SJSA1 (cell line): ENCODE results near the gene CDKAL1. TPM values are rescaled to one million over a fixed set of nuclear protein-coding genes. Genes with fewer than 3 reads are reported as not detected.

Experiments
- DNase-seq, 2 experiments: peaks; one replicate each; pipeline ENCODE4 v3.0.0-alpha.2; 2015 to 2020; ENCODE audit warnings: low spot score in 2 of 2, low read depth in 1 of 2
- H3K27ac ChIP-seq: fragments of 250-450 bp; sonication (Bioruptor Pico); 2 replicates; pipeline ENCODE4 v1.5.1; 2020; ENCODE audit warnings: mild to moderate bottlenecking, moderate library complexity
- H3K27me3 ChIP-seq: fragments of 250-450 bp; sonication (Bioruptor Pico); replicated peaks from 2 replicates; pipeline ENCODE4 v1.5.1; 2020; ENCODE audit warnings: mild to moderate bottlenecking, moderate library complexity
- H3K36me3 ChIP-seq: fragments of 250-450 bp; sonication (Bioruptor Pico); 2 replicates; pipeline ENCODE4 v1.5.1; 2020; ENCODE audit warnings: mild to moderate bottlenecking
- H3K4me1 ChIP-seq: fragments of 250-450 bp; sonication (Bioruptor Pico); replicated peaks from 2 replicates; pipeline ENCODE4 v1.6.1; 2021; ENCODE audit warnings: mild to moderate bottlenecking
- H3K4me3 ChIP-seq: fragments of 250-450 bp; sonication (Bioruptor Pico); 2 replicates; pipeline ENCODE4 v1.5.1; 2020; ENCODE audit warnings: mild to moderate bottlenecking
- H3K9me3 ChIP-seq: fragments of 250-450 bp; sonication (Bioruptor Pico); replicated peaks from 2 replicates; pipeline ENCODE4 v1.5.1; 2020; ENCODE audit warnings: mild to moderate bottlenecking
- total RNA-seq: library from RNA; depleted of rRNA; stranded (reverse); fragments of >200 nt; shearing (Covaris generic); gene quantifications from 2 replicates; pipeline ENCODE4 v1.2.3, GENCODE V29; 2014

CDKAL1 gene
- total RNA-seq, 1 experiment from 2014 or later, result 25.7 TPM

DNA sequence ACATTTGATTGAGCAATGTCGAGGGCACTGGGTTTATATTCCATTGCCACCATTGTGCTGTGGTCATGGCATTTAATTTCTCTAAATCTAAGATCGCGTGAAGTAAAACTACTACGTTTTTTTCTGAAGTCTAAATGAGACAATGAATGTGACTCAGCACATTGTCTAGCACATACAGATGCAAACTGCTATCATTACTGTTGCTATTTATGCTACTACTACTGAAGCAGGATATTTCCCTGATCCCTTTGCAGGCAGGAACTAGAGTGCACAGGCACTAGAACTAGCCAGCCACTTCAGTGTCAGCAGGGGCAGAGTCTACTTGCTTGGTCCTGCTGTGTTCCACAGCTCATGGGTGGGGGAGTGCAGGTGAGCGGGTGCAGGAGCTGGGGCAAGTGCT, 449.7 kb downstream of the CDKAL1 start:
- no peaks in the 10 kb centered on the region for H3K9me3 ChIP-seq
- no peaks in the 10 kb centered on the region for H3K36me3 ChIP-seq
- no peak overlapping the region for H3K27ac ChIP-seq
- DNase-seq, result no peak
- no peak overlapping the region for H3K4me3 ChIP-seq
- H3K27me3 ChIP-seq, result no peaks in the 10 kb centered on the region
- peaks cover 4% of the 10 kb centered on the region; the same call in 1 of the 2 replicates for H3K4me1 ChIP-seq

DNA sequence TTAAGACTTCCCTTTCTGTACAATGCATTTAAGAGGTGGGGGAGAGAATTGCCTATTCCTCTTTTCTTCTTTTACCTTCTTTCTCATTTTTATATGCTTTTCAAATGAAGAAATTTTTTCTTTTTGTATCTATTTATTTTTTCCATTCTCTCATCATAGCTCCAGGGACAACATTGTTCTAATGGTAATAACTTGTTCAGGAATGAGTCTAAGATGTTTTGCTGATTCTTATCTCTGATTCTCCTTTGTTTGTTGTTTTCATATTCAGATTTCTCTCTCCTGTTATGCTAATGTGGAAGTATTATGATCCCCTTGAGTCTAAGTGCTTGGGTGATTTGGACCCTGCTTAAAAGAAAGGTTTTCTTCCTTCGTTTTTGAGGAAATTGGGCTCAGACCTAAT, 451.6 kb downstream of the CDKAL1 start:
- no peak overlapping the region for H3K27ac ChIP-seq
- peaks cover 4% of the 10 kb centered on the region; the same call in 1 of the 2 replicates for H3K4me1 ChIP-seq
- H3K27me3 ChIP-seq, result no peaks in the 10 kb centered on the region
- H3K4me3 ChIP-seq, result no peak overlapping the region
- H3K9me3 ChIP-seq, result no peaks in the 10 kb centered on the region
- DNase-seq, result no peak
- no peaks in the 10 kb centered on the region for H3K36me3 ChIP-seq

GRCh38 chr6:20991910-20992309, 457.7 kb downstream of the CDKAL1 start:
- Histone ChIP-seq H3K36me3 (no peaks in the 10 kb centered on the region; the same call in 1 of the 2 replicates), H3K27ac (no peak overlapping the region), H3K9me3 (no peaks in the 10 kb centered on the region), H3K27me3 (no peaks in the 10 kb centered on the region), H3K4me3 (no peak overlapping the region), H3K4me1 (peaks cover 6% of the 10 kb centered on the region)
- DNase-seq, result no peak

GRCh38 chr6:20996099-20996498, 461.8 kb downstream of the CDKAL1 start:
- no peak overlapping the region for H3K27ac ChIP-seq

GRCh38 chr6:20997143-20997769, 463.0 kb downstream of the CDKAL1 start:
- peak; percentile 60 to 70 for DNase-seq

More at GRCh38 chr6:20996099-20996498, 461.8 kb downstream of the CDKAL1 start:
- no peak for DNase-seq
- Histone ChIP-seq H3K36me3 (peaks cover 3% of the 10 kb centered on the region; the same call in 1 of the 2 replicates), H3K4me3 (no peak overlapping the region), H3K4me1 (peaks cover 28% of the 10 kb centered on the region), H3K9me3 (no peaks in the 10 kb centered on the region), H3K27me3 (no peaks in the 10 kb centered on the region)

DNA sequence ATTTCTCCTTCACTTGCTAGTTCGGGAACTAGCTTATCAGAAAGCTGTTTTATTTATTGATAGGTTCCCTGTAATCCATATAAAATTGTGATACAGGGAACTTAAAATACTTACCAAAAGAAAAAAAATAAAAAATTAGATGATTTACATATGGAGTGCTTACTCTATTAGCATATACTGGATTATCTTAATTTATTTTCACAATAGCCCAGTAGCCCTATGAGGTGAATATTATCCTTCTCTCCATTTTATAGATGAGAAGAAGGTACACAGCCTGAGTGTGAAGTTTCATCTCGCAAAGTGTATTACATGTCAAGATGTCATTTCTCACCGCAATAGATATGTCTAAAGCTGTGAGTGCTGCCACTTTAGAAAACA, 463.5 kb downstream of the CDKAL1 start:
- Histone ChIP-seq H3K4me1 (peaks cover 28% of the 10 kb centered on the region), H3K27ac (peak overlapping the region; percentile 26), H3K9me3 (no peaks in the 10 kb centered on the region), H3K27me3 (no peaks in the 10 kb centered on the region), H3K4me3 (no peak overlapping the region), H3K36me3 (peaks cover 3% of the 10 kb centered on the region; the same call in 1 of the 2 replicates)
- DNase-seq, result no peak

More at GRCh38 chr6:20997143-20997769, 463.0 kb downstream of the CDKAL1 start:
- Histone ChIP-seq H3K4me3 (no peak overlapping the region), H3K27ac (peak overlapping the region; percentile 26), H3K36me3 (peaks cover 3% of the 10 kb centered on the region; the same call in 1 of the 2 replicates), H3K27me3 (no peaks in the 10 kb centered on the region), H3K4me1 (peaks cover 28% of the 10 kb centered on the region), H3K9me3 (no peaks in the 10 kb centered on the region)

DNA sequence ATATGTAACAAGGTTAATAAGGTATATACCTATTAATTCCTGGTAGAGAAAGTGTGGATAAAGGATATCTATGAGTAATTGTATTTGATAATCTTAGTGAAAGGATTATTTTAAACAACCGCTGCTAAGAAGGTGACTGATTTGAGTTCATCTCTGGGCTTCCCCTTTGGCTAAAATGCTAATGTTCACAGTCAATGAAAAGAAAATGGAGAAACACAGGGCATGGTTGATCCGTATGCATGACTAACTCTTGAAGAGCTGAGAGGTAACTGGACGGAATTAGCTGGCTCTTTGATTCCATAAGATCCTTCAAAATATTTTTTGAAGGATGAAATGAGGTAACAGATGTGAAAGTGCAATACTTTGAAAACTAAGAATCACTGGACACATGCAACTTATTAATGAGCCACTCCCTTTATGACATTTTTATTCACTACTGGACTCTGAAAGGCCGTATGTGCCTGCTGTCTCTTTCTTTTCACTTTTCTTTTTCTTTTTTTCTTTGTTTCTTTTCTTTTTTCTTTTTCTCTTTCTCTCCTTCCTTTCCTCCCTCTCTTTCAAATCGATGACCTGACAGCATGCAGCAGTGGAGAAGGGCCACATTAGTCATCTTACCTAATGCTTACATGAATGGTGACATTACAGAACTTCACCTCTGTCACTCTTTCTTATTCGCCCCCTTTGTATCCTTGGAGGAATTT, 464.6 kb downstream of the CDKAL1 start:
- Histone ChIP-seq H3K27ac (no peak overlapping the region), H3K27me3 (no peaks in the 10 kb centered on the region), H3K4me1 (peaks cover 34% of the 10 kb centered on the region), H3K4me3 (no peak overlapping the region), H3K36me3 (peaks cover 3% of the 10 kb centered on the region; the same call in 1 of the 2 replicates), H3K9me3 (no peaks in the 10 kb centered on the region)
- no peak for DNase-seq

GRCh38 chr6:21000331-21000801, 466.1 kb downstream of the CDKAL1 start:
- Histone ChIP-seq H3K27me3 (no peaks in the 10 kb centered on the region), H3K4me3 (no peak overlapping the region), H3K36me3 (peaks cover 3% of the 10 kb centered on the region; the same call in 1 of the 2 replicates), H3K4me1 (peaks cover 42% of the 10 kb centered on the region), H3K9me3 (no peaks in the 10 kb centered on the region), H3K27ac (no peak overlapping the region)
- DNase-seq, result no peak

- DNase-seq, result no peak
- Histone ChIP-seq H3K27ac (no peak overlapping the region), H3K9me3 (no peaks in the 10 kb centered on the region), H3K36me3 (0 out of 2 replicates have a peak, but pooled peaks cover 3% of the 10 kb centered on the region), H3K27me3 (no peaks in the 10 kb centered on the region), H3K4me3 (no peak overlapping the region), H3K4me1 (peaks cover 48% of the 10 kb centered on the region)
These were observed 467.5 kb downstream of the CDKAL1 start for GRCh38 chr6:21001736-21002135.

DNA sequence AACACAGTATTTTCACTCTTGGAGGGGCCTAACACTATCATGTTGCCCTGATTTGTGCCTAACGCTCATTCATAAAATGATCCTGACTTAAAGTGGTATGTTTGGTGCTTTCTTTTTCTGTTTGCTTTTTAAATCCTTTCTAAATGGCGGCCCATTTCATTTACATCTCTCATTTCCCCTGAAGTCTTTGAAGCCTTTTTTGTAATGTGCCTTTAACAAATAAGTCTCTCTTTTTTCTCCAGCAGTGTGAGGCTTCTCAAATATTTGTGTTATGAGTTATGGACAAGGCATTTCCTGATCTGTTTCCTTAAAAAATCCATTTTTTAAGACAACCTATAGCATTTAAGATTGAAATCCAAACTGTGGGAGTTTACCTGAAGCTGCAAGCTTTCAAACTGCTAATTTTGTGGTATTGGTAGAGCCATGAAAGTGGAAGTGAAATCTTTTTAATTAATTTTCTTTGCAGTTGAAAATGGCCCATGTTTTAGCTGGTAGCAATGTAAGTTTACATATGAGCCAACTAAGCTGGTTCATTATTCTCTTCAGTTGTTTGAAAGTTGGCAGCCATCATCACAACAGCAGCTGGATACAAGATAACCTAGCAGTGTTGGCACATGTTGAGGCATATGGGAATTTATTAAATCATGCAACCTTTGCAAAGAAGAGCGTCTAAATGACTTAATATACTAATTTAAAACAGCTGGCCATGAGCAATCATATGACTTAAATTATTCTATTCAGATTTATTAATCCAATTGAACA, 469.7 kb downstream of the CDKAL1 start:
- Histone ChIP-seq H3K9me3 (no peaks in the 10 kb centered on the region), H3K36me3 (0 out of 2 replicates have a peak, but pooled peaks cover 3% of the 10 kb centered on the region), H3K27me3 (no peaks in the 10 kb centered on the region), H3K4me3 (no peak overlapping the region), H3K27ac (peak overlapping the region; percentile 65), H3K4me1 (peaks cover 27% of the 10 kb centered on the region)
- peak in 1 of 2 experiments; percentile 27 for DNase-seq

DNA sequence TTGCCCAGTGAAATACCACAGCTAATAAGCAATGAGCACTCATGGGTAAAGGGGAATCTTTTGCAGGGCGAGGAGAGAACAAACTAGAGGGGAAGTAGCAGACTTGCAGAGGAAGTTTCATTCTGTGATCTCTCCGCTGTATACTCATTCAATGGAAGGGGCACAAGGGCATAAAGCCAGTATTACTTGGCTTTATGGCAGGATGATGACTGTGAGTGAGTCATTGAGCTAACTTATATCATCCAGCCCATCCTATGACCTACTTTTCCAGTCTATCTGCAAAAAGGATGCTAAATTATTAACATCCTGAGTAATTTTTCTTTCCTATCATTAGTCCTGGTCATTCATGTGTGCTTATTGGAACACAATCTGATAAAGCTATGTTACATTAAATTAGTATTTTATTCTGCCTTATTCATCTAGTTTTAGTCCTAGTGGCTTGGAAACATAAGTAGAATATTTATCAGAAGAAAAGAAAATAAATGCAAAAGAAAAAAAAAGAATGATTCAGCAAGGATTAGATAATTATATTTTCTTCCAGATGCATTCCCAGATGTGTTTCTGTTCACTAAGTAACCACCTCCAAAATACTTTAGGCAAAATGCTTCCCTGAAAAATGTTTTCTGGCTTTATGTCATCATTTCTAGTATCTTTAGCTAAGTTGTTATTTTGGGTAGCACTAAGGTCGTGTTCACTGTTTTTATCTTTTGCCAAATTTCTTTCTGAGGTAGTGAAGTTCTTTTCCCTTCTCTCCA, 471.7 kb downstream of the CDKAL1 start:
- peak; percentile 46 to 56 for DNase-seq
- Histone ChIP-seq H3K27ac (no peak overlapping the region), H3K4me3 (no peak overlapping the region), H3K36me3 (no peaks in the 10 kb centered on the region), H3K27me3 (no peaks in the 10 kb centered on the region), H3K9me3 (no peaks in the 10 kb centered on the region), H3K4me1 (peaks cover 25% of the 10 kb centered on the region)

GRCh38 chr6:21019614-21020013, 485.4 kb downstream of the CDKAL1 start:
- no peak overlapping the region for H3K4me3 ChIP-seq
- H3K9me3 ChIP-seq, result no peaks in the 10 kb centered on the region
- H3K36me3 ChIP-seq, result no peaks in the 10 kb centered on the region
- no peak overlapping the region for H3K27ac ChIP-seq
- peaks cover 24% of the 10 kb centered on the region for H3K4me1 ChIP-seq
- H3K27me3 ChIP-seq, result no peaks in the 10 kb centered on the region
- no peak for DNase-seq
